Activated CD4-positive, alpha-beta T cell treated with anti-CD3 and anti-CD28 coated beads for 4 hours (primary cell): ENCODE measurements around the gene VSIG10.
"Not testable (repeated sequence)": the region's sequence is repeated elsewhere in the genome, so short reads cannot be mapped to it uniquely, and the experiment has no call there.

Experiments used
- DNase-seq, 2 donors: peaks; one replicate each; pipeline ENCODE4 v3.0.0-alpha.2; 2020

The VSIG10 gene

GRCh38 chr12:118107694-118108093 lies 3.9 kb upstream of the VSIG10 start:
- no peak for DNase-seq

DNA sequence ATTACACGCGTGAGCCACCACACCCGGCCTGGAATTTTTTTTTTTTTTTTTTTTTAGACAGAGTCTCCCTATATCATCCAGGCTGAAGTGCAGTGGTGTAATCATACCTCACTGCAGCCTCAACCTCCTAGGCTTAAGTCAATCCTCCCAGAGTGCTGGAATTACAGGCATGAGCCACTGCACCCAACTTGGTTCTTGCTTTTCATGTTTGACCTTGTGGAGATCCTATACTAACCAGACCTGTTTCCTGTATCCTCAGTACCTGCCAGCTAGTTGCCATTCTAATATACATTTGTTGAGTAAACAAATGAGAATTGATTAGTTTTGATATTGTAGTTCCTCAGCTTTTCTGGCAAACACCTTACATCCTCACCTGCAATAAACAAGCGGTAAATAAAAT lies 3.2 kb upstream of the VSIG10 start:
- DNase-seq = no peak

DNA sequence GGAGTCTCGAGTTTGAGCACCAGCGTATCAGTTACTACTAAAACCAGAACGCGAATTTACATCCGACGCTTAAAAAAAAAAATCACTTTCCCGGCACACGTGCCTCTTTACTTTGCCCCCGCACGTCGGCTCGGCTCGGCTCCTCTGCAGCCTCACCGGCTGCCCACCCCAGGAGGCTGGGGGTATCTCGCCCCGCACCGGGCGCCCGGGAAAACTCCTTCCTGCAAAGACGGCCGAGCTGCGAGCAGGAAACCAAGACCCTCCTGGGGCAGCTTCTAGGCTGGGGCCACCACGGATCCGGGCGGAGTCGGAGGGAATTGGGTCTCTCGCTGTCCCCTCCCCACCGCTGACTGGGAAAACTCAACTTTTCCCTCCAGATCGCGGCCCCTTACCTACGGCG lies 610 bp downstream of the VSIG10 start:
- no peak for DNase-seq

GRCh38 chr12:118102609-118103008 lies 1.2 kb downstream of the VSIG10 start:
- DNase-seq = no peak

- DNase-seq = no peak
These were observed 1.7 kb downstream of the VSIG10 start for GRCh38 chr12:118102070-118102469.

DNA sequence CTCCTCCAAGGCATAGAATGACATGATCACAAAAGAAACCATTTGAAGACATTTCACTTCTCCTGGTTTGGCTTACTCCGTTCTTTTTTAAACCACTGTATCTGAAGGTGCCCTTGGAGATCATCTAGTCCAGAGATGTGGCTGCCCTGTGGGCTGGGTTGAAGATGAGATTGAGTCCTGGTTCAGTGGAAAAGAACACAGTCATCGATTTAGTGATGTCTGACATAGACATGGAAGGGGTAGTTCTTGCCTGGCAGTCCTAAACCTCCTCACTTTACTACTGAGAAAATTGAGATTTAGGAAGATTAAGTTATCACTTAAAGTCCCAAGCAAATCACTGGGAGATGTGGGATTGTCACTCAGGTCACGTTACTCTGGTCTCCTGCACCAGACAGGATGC lies 2.8 kb downstream of the VSIG10 start:
- DNase-seq = no peak

DNA sequence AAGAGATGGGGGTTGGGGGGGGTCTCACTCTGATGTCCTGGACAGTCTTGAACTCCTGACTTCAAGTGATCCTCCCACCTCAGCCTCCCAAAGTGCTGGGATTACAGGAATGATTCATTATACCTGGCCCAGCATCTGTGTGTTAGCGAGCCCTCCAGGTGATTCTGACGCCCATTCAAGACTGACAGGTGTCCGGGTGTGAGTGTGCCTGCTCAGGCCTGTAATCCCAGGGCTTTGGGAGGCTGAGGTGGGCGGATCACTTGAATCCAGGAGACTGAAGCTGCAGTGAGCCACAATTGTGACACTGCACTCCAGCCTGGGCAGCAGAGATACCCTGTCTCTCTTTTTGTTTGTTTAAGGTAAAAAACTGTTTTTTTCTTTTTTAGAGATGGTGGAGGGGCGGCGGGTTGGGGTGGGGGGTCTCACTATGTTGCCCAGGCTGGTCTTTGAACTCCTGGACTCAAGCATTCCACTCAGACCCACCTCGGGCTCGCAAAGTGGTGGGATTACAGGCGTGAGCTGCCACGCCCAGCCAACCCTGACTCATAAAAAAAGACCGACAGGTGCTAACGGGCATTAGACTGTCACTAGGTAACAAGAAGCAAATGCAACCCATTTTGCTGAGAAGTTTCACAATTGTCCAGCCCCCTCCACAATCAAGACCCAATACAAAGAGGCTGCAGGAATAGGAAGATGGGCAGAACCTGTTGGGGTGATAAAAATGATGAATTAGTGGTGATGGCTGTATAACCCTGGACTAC lies 4.7 kb downstream of the VSIG10 start:
- DNase-seq = no peak

- no peak for DNase-seq
These were observed 5.4 kb downstream of the VSIG10 start for GRCh38 chr12:118098401-118098800.

- no peak for DNase-seq
These were observed 9.8 kb downstream of the VSIG10 start for GRCh38 chr12:118094039-118094438.

DNA sequence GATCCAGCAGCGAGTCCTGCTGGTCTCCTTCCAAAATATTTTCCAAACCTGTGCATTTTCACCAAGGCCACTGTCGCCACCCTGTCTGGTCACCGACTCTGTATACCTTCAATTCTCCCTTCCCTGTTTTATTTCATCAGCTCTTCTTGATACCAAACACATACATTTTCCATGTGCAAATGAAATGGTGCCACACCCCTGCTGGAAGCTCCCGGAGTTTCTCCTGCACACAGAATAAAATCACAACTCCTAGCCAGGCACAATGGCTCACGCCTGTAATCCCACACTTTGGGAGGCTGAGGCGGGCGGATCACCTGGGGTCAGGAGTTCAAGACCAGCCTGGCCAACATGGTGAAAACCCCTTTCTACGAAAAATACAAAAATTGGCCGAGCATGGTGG lies 14.0 kb downstream of the VSIG10 start:
- DNase-seq = no peak

DNA sequence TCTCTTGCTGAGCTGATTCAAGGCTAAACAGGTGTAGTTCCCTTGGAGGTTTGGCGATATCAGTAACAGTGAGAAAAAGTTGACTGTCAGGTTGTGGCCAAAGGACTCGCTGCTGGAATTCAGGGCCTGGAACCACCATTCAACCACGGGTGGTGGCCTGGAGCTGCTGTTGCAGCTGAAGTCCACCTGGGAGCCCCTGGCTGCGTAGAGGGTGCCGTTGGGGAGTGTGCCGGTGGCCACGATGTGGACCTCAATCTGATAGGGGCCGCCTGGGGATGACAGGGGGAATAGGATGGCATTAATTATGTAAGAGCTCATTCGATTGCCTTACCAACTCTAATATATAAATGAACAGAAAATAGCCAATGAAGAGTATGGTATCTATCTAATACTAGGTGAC lies 21.6 kb downstream of the VSIG10 start:
- DNase-seq = no peak

DNA sequence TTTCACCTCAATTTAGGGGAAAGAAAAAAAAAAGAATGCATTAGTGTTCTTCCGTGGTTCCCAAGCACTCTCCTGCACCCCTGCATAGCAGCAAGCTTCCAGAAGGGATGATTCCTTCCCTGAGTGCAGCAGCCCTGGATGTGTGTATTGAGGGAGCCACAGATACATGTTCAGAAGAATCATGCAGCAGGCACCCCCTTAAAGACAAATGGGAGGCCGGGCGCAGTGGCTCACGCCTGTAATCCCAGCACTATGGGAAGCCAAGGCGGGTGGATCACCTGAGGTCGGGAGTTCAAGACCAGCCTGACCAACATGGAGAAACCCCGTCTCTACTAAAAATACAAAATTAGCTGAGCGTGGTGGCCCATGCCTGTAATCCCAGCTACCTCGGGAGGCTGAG lies 22.3 kb downstream of the VSIG10 start:
- DNase-seq = not testable (repeated sequence)

DNA sequence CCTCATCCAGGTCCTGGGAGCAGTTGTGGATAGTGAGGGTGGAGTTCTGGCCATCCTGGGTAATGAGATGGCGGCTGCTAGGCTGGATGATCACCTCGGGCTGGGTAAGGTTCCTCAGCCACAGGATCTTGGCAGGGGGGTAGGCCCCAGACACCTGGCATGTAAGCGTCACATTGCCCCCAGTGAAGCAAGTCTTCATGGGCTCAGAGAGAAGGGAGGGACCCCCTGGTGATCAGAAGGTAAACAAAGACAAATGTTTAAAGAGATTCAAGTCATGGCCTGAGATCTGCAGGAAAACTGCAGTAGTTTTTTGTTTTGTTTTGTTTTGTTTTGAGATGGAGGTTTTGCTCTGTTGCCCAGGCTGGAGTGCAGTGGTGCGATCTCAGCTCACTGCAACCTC lies 30.0 kb downstream of the VSIG10 start:
- DNase-seq = no peak

DNA sequence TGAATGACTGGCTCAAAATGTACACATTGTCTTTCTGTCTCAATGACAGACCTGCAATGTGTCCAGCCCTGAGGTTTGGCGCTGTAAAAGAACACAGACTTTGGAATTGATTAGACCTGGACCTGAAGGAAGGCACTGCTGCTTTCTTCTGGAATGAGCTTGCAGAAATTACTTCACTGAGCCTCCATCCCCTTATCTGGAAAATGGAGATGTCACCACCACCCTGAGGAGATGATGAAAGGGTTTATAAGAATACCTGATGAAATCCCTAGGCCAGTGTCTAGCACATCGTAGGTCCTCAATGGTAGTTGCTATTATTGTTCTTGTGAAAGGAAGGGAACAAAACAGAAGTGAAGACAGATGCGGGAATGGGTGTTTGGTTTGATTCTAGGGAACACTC lies 33.2 kb downstream of the VSIG10 start:
- DNase-seq = no peak

DNA sequence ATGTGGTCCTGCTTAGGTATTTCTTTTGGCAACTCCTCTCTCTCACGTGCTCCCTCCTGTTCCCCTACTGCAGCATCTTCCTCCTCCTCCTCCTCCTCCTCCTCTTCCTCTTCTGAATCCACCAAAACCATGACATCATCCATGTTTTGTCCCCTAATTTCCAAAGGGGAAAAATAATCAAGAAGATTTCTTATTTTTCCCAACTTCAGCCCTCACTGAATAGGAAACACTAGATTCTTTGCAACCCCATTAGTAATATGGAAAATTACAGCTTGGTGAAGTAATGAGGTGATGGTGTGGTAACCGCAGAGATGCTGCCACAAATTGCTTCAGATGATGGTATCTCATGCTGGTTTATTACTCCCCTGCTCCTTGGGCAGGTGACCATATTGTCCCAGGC lies 35.4 kb downstream of the VSIG10 start:
- DNase-seq = no peak

DNA sequence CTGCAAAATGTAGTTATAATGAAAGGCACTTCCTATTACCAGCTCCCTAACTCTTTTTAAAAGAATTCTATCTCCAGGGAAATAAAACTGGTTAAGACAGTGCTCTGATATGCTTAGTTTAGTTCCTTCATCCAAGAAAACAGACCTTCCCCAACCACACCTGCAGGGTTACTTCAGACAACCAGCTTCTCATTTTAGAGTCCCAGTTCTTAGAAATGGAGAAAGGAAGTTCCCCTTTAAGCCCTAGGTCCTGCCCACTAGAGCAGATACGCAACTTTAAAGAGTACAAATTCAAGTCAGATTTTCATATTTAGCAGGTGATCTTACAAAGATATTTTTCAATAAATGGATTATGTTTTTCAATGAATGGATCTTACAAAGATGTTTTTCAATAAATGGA lies 38.4 kb downstream of the VSIG10 start:
- no peak for DNase-seq

DNA sequence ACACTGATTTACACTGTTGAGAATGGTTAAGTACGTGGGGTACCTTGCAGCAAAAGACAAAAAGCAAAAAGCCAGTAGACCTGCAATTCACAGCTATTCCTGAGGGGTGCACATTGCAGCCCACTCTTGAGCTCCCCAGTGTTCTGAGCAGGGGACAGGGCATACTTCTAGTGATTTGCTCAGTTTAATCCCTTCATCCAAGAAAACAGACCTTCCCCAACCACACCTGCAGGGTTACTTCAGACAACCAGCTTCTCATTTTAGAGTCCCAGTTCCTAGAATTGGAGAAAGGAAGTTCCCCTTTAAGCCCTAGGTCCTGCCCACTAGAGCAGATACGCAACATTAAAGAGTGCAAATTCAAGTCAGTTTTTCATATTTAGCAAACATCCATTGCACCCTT lies 39.2 kb downstream of the VSIG10 start:
- no peak for DNase-seq

DNA sequence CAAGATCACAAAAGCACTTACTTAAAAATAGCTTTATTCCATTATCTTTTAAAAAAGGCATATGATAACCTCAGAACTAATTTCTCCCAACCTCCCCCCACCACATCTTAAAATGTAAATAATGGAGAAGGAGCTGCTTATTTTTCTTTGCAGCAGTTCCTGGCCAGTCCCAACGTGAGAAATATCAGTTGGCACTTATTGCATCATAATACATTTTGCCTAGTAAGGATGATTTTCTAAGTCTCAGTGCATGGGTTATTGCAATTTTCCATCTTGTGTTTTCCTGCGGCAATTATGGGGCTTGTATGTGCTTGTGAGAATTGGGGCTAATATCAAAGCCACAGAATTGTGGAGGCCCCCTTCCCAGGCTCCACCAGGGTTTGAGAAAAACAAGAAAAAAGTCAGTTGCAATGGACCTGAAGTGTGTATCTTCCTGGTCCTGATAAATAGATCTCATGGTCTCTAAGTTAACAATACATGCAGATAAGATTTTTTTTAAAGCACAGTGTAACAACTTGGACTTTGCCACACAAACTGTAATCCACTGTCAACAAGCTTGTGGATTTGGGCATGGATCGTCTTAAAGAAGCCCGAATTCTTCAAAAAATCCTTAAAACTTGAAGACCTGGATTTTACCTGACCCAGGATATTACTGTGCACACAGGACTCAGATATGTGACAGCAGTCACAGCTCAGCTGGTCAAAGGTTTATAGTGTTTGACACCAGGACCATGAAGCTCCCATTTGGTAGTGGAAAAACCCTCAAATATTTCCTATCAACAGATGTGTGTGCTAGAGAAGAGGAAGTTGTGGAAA lies 40.0 kb downstream of the VSIG10 start:
- DNase-seq = no peak

DNA sequence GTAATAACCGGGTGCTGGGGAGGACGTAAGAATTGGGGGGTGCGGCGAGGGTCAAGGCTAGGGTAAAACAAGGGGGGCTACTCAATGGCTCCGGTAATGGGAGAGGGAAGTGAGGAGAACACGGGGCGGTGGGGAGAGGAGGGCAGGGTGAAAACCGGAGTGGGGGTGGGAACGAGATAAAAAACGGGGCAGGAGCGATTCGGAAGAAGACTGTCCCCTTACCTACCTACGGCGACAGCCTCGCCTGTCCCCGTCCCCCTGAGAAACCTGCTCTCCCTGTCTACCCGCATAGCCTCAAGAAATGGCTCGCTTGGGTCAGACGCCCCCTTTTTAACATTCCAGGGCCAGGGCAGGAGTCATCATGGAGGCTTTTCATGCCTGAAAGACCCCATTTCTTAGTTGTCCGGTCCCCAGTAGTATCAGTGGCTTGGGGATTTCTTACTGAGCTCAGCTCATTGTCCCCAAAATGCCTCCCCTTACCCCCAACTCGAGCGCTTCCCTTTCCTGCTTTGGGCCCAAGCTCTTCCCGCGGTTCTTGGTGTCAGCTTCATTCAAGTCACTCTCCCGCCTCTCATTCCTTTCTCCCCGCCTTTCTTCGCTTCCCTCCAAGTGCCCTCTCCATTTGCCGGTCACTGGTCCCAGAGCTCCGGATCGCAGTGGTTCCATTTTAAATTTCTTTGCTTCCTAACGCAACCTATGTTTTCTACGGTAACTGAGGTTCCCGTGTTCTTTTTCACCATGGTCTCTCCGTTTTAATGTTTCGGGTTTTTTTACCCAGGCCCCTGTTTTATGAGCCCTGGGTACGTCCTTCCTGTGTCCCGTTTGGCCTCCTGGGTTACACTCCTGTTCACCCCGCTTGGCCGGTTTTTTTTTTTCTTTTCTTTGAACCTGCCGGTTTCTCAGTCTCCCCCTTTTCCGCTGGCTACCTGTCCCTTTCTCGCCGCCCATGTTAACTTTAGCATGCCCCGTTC lies 41.7 kb downstream of the VSIG10 start:
- DNase-seq = no peak

DNA sequence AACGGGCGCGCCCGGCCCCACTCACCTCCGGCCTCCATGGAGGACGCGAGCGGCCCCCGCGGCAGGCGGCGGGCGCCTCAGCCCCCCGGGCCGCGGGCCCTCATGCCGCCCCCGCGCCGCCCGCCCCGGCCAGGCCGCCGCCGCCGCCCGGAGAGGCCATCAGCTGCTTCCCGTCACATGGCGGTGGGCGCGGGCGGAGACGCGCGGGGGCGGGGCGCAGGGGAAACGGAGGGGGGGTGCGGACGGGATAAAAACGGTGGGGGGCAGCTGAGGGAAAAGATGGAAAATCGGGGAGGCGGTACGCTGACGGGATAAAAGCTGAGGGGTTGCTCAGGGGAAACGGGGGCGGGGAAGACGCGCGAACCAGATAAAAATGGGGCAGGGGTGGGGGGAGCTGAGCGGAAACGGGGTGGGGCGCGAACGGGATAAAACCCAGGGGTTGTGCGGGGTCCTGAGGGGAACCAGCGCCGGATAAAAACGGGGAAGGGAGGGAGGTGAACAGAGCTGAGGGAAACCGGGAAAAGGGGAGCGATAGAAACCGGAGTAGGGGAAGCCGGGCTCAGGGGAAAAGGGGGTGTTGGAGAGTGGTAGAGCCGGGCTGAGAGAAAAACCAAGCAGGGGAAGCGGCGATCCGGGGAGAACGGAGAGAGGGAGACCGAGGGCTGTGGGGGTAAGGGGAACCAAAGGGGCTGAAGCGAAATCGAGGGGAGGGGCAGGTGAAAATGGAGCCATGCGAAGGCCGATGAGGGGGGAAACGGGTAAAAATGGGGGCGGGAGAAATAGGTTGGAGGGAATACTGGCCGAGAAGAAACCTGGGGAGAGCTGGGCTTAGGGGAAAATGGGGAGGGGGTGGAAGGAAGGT lies 42.6 kb downstream of the VSIG10 start, which contains the start of gene WSB2:
WSB2 (minus strand) TSS at position 169 of the 862 bp plus-strand sequence; CDS start at position 38, 131 bp downstream.
- peak; percentile 74 to 76 for DNase-seq

GRCh38 chr12:118060301-118061010 lies 43.4 kb downstream of the VSIG10 start:
- DNase-seq = peak; percentile 19 to 30
